Measurements from ENCODE around the gene CRLF2. TPM values are rescaled to one million over a fixed set of nuclear protein-coding genes. Genes with fewer than 3 reads are reported as not detected.
"Not testable (repeated sequence)": the region's sequence is repeated elsewhere in the genome, so short reads cannot be mapped to it uniquely, and the experiment has no call there.

CRLF2 gene
- total and polyA plus RNA-seq, 2 donors (not counting 3 experiments of a cell fraction or from before 2014, with no cell fraction given): not detected

GRCh38 chrX:1174609-1175545, 37.6 kb downstream of the CRLF2 start:
- H3K9me3 ChIP-seq (replicated peaks; ENCODE audit: control insufficient read depth, insufficient read depth, low read length): not testable (repeated sequence)

GRCh38 chrX:1173435-1173834, 39.0 kb downstream of the CRLF2 start:
- H3K4me1 ChIP-seq (ENCODE audit: control insufficient read depth, extremely low read depth, insufficient read depth, low read length); POLR2A ChIA-PET; H3K4me2 ChIP-seq (ENCODE audit: insufficient read depth, low read length); H3K9me1 ChIP-seq (replicated peaks; ENCODE audit: control insufficient read depth, extremely low read depth, insufficient read depth, low read length); H3K27ac ChIP-seq (ENCODE audit: insufficient read depth, low read depth, low read length); H3K9ac ChIP-seq (replicated peaks; ENCODE audit: extremely low read depth, insufficient read depth, low read length); FAIRE-seq; H3K9me3 ChIP-seq (replicated peaks; ENCODE audit: control insufficient read depth, insufficient read depth, low read length); DNase-seq (ENCODE audit: low read depth, low spot score); BruUV-seq (replicated peaks); H3K79me2 ChIP-seq (ENCODE audit: control insufficient read depth, insufficient read depth, low read length); H3K27me3 ChIP-seq (ENCODE audit: control insufficient read depth in 2 of 2, insufficient read depth in 2 of 2, low read length in 2 of 2); dilution Hi-C loops (cut with MboI; ENCODE audit: extremely low pct_ligation_motif_present, low sequenced_read_pairs); H3K36me3 ChIP-seq (ENCODE audit: control insufficient read depth in 2 of 2, extremely low read depth in 1 of 2, insufficient read depth in 2 of 2, low read length in 2 of 2); CTCF ChIA-PET; H4K20me1 ChIP-seq (replicated peaks; ENCODE audit: control insufficient read depth, extremely low read depth, insufficient read depth, low read length); H2AFZ ChIP-seq (ENCODE audit: low read depth, low read length); H3K4me3 ChIP-seq (replicated peaks in 1 of 3; ENCODE audit: insufficient read depth in 1 of 3, low read depth in 1 of 3, low read length in 3 of 3); intact Hi-C loops (cut with micrococcal nuclease): not testable (repeated sequence)

More at GRCh38 chrX:1174609-1175545, 37.6 kb downstream of the CRLF2 start:
- H3K4me2 ChIP-seq (ENCODE audit: insufficient read depth, low read length); DNase-seq (ENCODE audit: low read depth, low spot score); H3K79me2 ChIP-seq (ENCODE audit: control insufficient read depth, insufficient read depth, low read length); H4K20me1 ChIP-seq (replicated peaks; ENCODE audit: control insufficient read depth, extremely low read depth, insufficient read depth, low read length); H3K9ac ChIP-seq (replicated peaks; ENCODE audit: extremely low read depth, insufficient read depth, low read length); H3K4me3 ChIP-seq (replicated peaks in 1 of 3; ENCODE audit: insufficient read depth in 1 of 3, low read depth in 1 of 3, low read length in 3 of 3); FAIRE-seq; H3K9me1 ChIP-seq (replicated peaks; ENCODE audit: control insufficient read depth, extremely low read depth, insufficient read depth, low read length); H3K27ac ChIP-seq (ENCODE audit: insufficient read depth, low read depth, low read length); H3K36me3 ChIP-seq (ENCODE audit: control insufficient read depth in 2 of 2, extremely low read depth in 1 of 2, insufficient read depth in 2 of 2, low read length in 2 of 2); dilution Hi-C loops (cut with MboI; ENCODE audit: extremely low pct_ligation_motif_present, low sequenced_read_pairs); BruUV-seq (replicated peaks); intact Hi-C loops (cut with micrococcal nuclease); CTCF ChIA-PET; H2AFZ ChIP-seq (ENCODE audit: low read depth, low read length); POLR2A ChIA-PET; H3K4me1 ChIP-seq (ENCODE audit: control insufficient read depth, extremely low read depth, insufficient read depth, low read length); H3K27me3 ChIP-seq (ENCODE audit: control insufficient read depth in 2 of 2, insufficient read depth in 2 of 2, low read length in 2 of 2): not testable (repeated sequence)
